ENCODE measurements around the gene PADI3.

The PADI3 gene

DNA sequence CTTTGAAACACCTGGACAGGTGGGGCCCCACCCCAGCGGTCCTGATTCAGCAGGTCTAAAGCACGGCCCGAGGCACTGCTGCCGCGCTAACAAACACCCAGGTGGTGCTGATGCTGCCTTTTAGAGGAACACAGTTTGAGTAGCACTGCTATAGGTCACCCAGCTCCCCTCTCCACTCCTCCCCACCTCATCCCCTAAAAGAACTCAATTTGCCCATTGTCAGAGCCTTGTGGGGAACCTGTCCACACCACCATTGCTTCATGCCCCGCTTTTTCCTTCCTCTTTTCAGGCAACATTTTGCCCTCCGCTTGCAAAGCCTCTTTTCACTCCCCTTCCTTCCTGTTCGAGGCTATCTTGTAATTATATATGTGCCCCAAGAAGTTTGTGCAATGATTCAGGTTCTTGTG lies 32.9 kb downstream of the PADI3 start:
- Mint-ChIP-seq H3K4me3 (no peak overlapping the region), H3K27ac (no peak overlapping the region), H3K27me3 (peaks cover 17% of the 10 kb centered on the region), H3K9me3 (no peaks in the 10 kb centered on the region), H3K4me1 (peaks cover 2% of the 10 kb centered on the region), H3K36me3 (ENCODE audit: low read depth) (no peaks in the 10 kb centered on the region)
- ATAC-seq (no peak), DNase-seq (no peak)

DNA sequence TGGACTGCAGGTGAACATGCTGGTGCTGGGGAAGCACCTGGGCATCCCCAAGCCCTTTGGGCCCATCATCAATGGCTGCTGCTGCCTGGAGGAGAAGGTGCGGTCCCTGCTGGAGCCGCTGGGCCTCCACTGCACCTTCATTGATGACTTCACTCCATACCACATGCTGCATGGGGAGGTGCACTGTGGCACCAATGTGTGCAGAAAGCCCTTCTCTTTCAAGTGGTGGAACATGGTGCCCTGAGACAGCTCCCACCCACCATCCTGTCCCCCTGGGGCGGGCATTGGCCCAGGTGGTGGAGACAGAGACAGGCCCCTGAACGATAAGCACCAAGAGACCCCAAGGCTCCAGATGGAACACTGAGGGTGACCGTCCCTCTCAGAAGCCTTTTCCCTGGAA lies 33.9 kb downstream of the PADI3 start:
- H3K4me1 Mint-ChIP-seq = peaks cover 2% of the 10 kb centered on the region
- DNase-seq = no peak
- no peak overlapping the region for H3K27ac Mint-ChIP-seq
- H3K27me3 Mint-ChIP-seq = peaks cover 17% of the 10 kb centered on the region
- H3K9me3 Mint-ChIP-seq = no peaks in the 10 kb centered on the region
- H3K4me3 Mint-ChIP-seq = no peak overlapping the region
- no peaks in the 10 kb centered on the region for H3K36me3 Mint-ChIP-seq (ENCODE audit: low read depth)
- ATAC-seq = no peak

DNA sequence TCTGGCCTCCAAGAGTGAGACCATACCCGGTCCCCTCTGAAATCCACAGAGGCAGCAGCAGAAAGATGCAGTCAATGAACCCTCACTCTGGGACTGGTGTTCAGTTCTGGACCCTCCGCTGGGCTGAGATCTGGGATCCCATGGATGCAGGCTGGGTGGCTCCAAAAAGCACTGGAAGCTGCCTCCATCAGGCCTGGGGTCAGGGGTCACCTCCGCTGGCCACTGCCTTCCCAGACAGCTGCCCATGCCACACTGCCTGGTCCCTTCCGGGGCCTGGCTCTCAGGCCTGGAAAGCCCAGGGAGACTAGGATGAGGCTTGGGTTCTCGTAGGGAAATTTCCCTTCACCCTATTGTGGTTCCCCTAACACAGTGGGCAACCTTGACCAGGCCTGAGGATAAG lies 37.7 kb downstream of the PADI3 start:
- Mint-ChIP-seq H3K4me1 (peaks cover 2% of the 10 kb centered on the region), H3K27ac (no peak overlapping the region), H3K27me3 (peaks cover 12% of the 10 kb centered on the region), H3K4me3 (no peak overlapping the region), H3K9me3 (no peaks in the 10 kb centered on the region), H3K36me3 (ENCODE audit: low read depth) (no peaks in the 10 kb centered on the region)
- DNase-seq = no peak
- ATAC-seq = no peak

DNA sequence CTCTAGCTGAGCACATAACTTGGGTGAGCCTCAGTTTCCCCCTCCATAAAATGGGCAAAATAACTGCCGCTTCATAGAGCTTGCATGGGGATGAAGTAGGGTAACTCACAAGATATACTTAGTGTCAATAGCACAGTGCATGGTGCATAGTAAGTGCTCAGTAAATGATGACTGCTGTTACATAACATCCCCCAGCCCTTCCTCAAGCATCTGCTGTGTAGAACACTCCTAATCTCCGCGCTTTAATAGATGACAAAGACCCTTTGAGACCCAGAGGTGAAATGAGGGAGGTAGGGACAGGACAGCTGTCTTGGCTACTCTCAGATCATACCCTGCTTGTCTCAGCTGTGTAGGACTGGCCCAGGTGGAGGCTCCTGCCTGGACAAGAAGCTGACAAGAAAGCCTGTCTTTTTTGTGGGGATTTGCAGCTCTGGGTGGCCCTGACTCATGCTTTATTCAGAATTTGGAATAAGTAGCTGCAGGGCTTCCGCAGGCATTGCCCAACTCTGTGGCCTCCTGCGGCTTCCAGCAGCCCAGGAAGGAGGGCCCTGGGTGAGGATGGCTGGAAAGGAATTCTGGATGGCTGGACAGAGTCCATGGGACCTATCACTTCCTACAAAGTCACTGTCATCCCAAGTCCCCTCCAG lies 38.4 kb downstream of the PADI3 start:
- Mint-ChIP-seq H3K36me3 (ENCODE audit: low read depth) (no peaks in the 10 kb centered on the region), H3K27ac (no peak overlapping the region), H3K27me3 (peaks cover 9% of the 10 kb centered on the region), H3K4me3 (no peak overlapping the region), H3K4me1 (no peaks in the 10 kb centered on the region), H3K9me3 (no peaks in the 10 kb centered on the region)
- ATAC-seq = no peak
- no peak for DNase-seq

DNA sequence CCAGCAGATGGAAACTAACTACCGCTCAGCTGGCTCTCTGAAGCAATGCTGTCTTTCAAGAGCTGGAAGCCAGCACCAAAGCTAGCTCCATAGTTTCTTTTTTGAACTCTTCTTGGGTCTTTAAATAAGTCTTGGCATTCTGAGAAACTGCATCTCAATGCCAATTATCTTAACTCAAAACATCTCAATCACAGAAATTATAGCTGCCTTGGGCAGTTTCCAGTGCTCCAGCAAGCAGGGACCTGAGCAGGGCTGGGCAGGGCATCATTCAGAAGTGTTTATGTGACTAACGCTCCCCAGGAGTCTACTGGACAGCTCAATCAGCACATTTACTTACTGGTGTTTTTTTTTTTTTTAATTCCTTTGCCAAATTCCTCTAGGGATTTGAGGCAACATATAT lies 40.8 kb downstream of the PADI3 start:
- Mint-ChIP-seq H3K4me3 (no peak overlapping the region), H3K27ac (no peak overlapping the region), H3K36me3 (ENCODE audit: low read depth) (no peaks in the 10 kb centered on the region), H3K4me1 (no peaks in the 10 kb centered on the region), H3K9me3 (no peaks in the 10 kb centered on the region), H3K27me3 (peaks cover 4% of the 10 kb centered on the region)
- ATAC-seq (no peak), DNase-seq (no peak)

DNA sequence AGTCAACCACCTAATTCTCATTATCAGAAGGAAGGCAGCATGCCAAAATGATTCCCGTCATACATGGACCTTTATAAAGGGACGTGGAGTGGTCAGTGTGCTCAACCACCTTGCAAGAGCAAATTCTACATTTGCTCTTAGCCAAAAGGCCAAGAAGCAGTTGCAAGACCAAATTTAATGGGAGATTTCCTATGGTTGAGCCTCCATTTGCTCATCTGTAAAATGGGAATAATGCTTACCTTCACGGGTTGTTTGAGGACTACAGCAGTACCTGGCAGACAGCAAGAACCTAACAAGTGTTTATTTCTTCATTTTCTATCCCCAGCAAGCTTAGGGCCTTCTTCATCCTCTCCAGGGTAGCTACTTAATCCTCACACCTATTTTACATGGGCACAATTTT lies 41.7 kb downstream of the PADI3 start:
- H3K36me3 Mint-ChIP-seq (ENCODE audit: low read depth) = no peaks in the 10 kb centered on the region
- no peak for ATAC-seq
- H3K27ac Mint-ChIP-seq = no peak overlapping the region
- H3K4me3 Mint-ChIP-seq = no peak overlapping the region
- no peak for DNase-seq
- H3K4me1 Mint-ChIP-seq = no peaks in the 10 kb centered on the region
- peaks cover 2% of the 10 kb centered on the region for H3K27me3 Mint-ChIP-seq
- H3K9me3 Mint-ChIP-seq = no peaks in the 10 kb centered on the region

DNA sequence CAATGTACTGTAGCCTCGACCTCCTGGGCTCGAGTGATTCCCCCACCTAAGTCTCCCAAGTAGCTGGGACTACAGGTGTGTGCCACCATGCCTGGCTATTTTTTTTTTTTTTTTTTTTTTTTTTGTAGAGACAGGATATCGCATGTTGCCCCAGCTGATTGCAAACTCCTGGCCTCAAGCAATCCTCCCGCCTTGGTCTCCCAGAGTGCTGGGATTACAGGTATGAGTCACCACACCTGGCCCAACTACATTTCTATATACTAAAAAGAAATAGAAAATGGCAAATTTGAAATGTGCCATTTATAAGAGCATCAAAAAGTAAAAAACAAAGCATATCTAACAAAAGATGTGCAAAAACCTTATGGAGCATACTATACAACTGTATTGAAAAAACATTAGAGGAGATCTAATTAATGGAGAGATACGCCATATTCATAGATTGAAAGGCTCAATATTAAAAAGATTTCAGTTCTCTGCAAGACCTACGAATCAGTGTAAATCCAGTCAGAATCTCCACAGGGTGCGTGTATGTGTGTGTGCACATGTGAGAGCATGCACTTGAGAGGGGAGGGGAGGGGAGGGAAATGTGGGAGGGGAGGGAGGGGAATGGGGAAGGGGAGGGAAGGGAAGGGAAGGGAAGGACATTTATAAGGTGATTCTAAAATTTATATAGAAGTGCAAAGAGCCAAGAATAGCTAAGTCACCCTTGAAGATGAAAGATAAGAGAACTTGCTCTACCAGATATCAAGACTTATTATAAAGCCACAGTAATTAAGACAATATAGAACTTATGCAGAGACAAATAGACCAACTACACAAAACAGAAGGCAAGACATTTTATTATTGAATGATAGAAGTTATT lies 43.6 kb downstream of the PADI3 start:
- H3K36me3 Mint-ChIP-seq (ENCODE audit: low read depth) = no peaks in the 10 kb centered on the region
- no peak for ATAC-seq
- H3K27me3 Mint-ChIP-seq = peaks cover 4% of the 10 kb centered on the region
- H3K27ac Mint-ChIP-seq = no peak overlapping the region
- no peaks in the 10 kb centered on the region for H3K4me1 Mint-ChIP-seq
- H3K9me3 Mint-ChIP-seq = no peaks in the 10 kb centered on the region
- DNase-seq = no peak
- no peak overlapping the region for H3K4me3 Mint-ChIP-seq

DNA sequence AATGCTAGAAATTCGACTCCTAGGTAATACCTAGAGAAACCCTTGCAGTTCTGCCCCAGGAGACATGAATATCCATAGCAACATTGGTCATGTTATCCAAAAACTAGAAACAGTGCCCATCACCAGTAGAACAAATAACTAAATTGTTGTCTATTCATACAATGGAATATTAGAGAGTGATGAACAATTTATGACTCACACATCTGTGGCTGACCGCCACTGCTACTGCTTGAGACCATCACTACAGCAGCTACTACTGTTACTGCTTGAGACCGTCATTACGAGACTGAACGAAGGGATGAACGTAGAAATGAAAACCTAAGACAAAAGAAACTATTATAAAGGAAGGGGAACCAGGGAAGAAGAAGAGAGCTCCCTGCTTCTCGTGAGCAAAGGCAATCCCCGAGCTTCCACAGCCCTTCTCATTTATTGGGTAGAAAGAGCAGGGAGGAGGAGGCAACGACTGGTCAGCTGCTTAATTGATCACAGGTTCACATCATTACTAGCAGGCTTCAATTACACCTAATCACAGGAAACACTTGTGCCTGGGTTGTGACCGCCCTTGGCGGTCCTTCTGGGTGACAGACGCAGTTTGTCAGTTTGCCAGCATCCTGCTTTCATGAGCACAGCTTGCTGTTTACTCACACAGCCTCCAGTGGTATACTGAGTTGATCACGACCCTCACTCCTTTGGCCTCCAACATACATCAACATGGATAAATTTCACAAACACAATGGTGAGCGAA lies 45.0 kb downstream of the PADI3 start:
- DNase-seq (no peak), ATAC-seq (no peak)
- H3K4me3 Mint-ChIP-seq = no peak overlapping the region
- no peaks in the 10 kb centered on the region for H3K4me1 Mint-ChIP-seq
- H3K27me3 Mint-ChIP-seq = peaks cover 6% of the 10 kb centered on the region
- H3K27ac Mint-ChIP-seq = no peak overlapping the region
- no peaks in the 10 kb centered on the region for H3K36me3 Mint-ChIP-seq (ENCODE audit: low read depth)
- peaks cover 1% of the 10 kb centered on the region for H3K9me3 Mint-ChIP-seq

DNA sequence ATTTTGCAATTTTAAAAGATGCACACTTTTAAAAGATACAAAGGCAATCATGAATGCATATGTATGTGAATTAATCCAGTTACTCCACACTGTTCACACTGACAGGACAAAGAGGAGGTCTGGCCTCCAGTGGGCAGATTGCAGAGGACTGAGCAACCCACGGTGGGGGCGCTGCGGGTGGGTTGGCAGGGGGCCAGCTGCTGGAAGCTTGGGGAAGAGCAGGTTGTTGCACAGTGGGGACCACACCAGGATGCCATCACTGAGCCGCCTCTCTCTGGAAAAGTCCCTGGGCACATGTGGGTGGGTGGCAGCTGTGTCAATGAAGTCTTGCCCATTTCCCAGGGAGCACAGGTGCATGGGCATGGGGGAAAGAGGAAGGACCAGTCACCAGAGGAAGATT lies 46.4 kb downstream of the PADI3 start:
- Mint-ChIP-seq H3K4me1 (no peaks in the 10 kb centered on the region), H3K27me3 (peaks cover 6% of the 10 kb centered on the region), H3K27ac (no peak overlapping the region)

DNA sequence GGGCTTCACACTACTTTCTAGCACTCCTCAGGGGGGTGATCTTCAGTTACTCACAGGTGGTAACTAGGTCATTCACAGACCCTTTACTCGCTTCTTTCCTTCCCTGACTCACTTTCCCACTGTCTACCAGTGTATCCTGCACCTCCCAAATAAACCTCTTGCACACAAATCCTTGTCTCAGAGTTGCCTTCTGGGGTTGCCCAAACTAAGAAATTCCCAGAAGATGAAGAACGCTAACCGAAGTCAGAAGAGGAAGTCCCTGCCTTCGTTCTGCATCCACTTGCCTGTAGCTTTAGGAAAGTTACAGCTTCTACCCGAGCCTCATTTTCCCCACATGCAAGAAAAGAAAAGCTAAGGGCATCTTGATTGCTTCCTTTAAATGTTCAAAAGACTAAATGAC lies 47.2 kb downstream of the PADI3 start:
- no peak overlapping the region for H3K4me3 Mint-ChIP-seq
- H3K9me3 Mint-ChIP-seq = peaks cover 9% of the 10 kb centered on the region
- H3K27me3 Mint-ChIP-seq = peaks cover 6% of the 10 kb centered on the region
- DNase-seq = no peak
- no peak for ATAC-seq
- no peak overlapping the region for H3K27ac Mint-ChIP-seq
- H3K4me1 Mint-ChIP-seq = no peaks in the 10 kb centered on the region
- H3K36me3 Mint-ChIP-seq (ENCODE audit: low read depth) = no peaks in the 10 kb centered on the region

More for the DNA sequence above, 46.4 kb downstream of the PADI3 start:
- no peak for DNase-seq
- Mint-ChIP-seq H3K36me3 (ENCODE audit: low read depth) (no peaks in the 10 kb centered on the region), H3K4me3 (no peak overlapping the region), H3K9me3 (peaks cover 9% of the 10 kb centered on the region)
- ATAC-seq = no peak

DNA sequence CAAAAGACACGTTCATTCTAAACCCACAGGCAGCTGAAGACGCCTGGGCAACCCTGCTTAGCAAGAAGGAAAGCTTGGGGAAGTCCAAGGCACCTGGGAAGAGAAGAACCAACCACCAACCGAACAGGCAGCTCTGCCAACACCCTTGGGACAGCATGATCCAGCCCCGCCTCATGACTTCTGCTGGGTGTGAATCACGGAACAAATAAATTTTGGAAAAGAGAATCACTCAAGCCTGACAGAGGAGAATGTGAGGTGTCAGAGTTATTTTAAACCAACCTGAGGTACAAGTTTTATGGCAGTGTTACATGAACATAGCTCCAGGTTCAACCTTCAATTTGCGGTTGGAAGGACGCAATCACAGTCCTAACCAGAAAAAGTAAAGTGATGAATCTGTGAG lies 49.1 kb downstream of the PADI3 start:
- peaks cover 3% of the 10 kb centered on the region for H3K36me3 Mint-ChIP-seq (ENCODE audit: low read depth)
- H3K9me3 Mint-ChIP-seq = peaks cover 22% of the 10 kb centered on the region
- DNase-seq = no peak
- ATAC-seq = no peak
- H3K27me3 Mint-ChIP-seq = peaks cover 7% of the 10 kb centered on the region
- no peaks in the 10 kb centered on the region for H3K4me1 Mint-ChIP-seq
- H3K27ac Mint-ChIP-seq = no peak overlapping the region
- H3K4me3 Mint-ChIP-seq = no peak overlapping the region

DNA sequence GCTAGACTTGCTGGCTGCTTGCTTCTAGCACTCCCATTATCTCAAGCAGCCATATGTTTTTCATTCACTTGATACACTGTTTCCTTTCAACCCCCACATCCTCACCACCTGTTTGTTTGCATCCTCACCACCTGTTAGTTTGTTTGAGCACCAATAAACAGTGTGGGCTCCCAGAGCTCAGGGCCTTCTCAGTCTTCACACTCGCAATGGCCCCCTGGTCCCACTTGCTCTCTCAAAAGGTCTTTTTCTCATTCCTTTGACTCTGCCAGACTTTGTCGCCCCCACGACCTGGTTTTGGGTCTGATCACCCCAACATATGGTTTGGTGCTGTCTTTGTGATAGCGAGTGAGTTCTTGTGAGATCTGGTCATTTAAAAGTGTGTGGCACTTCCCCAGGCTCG lies 52.9 kb downstream of the PADI3 start:
- Mint-ChIP-seq H3K27ac (no peak overlapping the region), H3K9me3 (peaks cover 23% of the 10 kb centered on the region), H3K27me3 (peaks cover 11% of the 10 kb centered on the region), H3K36me3 (ENCODE audit: low read depth) (peaks cover 3% of the 10 kb centered on the region), H3K4me1 (no peaks in the 10 kb centered on the region), H3K4me3 (no peak overlapping the region)
- DNase-seq (no peak), ATAC-seq (no peak)

DNA sequence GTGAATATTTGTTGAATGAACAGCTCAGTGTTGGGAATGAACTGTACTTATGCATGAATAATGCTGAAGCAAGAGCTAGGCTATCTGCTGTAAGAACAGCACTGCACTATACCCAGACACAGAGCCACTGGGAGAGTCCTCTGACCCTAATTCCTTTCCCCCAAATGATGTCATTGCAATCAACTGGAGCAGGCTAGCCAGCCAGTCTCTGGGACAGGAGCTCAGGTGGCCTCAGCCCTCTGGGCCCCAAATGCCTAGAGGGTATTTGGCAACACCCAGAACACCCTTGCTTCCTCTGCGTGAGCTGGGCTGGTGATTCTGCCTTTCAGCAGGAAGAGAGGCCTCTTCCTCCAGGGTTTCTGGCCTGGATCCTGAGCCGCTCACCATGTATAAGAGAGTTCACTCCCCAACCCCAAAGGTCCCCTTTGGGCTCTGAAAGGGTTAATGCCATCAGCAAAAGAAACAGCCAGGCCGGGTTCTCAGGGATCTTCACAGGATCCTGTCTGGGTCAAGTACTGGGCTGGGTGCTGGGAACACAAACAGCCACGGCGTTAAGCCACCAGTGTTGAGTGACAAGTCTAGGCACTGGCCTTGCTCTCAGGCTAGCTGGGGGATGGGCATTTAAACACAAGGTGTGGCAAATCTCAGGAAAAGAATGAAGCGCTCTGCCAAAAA lies 55.4 kb downstream of the PADI3 start:
- no peak for ATAC-seq
- no peak overlapping the region for H3K27ac Mint-ChIP-seq
- DNase-seq = no peak
- H3K36me3 Mint-ChIP-seq (ENCODE audit: low read depth) = peaks cover 3% of the 10 kb centered on the region
- H3K4me1 Mint-ChIP-seq = no peaks in the 10 kb centered on the region
- no peak overlapping the region for H3K4me3 Mint-ChIP-seq
- H3K9me3 Mint-ChIP-seq = peaks cover 17% of the 10 kb centered on the region
- H3K27me3 Mint-ChIP-seq = peaks cover 13% of the 10 kb centered on the region

DNA sequence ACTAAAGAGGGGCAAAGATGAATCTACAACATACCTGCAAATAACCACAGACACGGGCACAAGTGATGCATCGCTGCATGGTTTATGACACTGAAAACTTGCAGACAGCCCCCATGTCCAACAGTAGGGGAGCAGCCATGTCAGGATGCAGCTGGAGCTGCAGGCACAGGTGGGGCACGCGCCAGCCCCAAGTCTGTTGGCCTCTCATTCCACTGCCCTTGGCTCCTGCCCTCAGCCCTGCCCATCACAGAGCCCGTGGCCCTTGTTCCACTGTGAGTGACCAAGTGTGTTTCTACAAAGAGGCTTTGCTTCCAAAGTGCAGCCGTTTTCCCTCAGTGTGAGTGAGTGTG lies 55.9 kb downstream of the PADI3 start:
- Mint-ChIP-seq H3K4me3 (no peak overlapping the region), H3K4me1 (no peaks in the 10 kb centered on the region), H3K36me3 (ENCODE audit: low read depth) (peaks cover 3% of the 10 kb centered on the region), H3K27ac (no peak overlapping the region), H3K27me3 (peaks cover 15% of the 10 kb centered on the region), H3K9me3 (peaks cover 14% of the 10 kb centered on the region)
- DNase-seq = no peak
- ATAC-seq = no peak

Data from activated naive CD8-positive, alpha-beta T cell treated with anti-CD3 and anti-CD28 coated beads, Interleukin-2, amount 50 U/mL, for 24 hours (primary cell).